ENCODE data around the gene DNAH12. TPM values are rescaled to one million over a fixed set of nuclear protein-coding genes. Genes with fewer than 3 reads are reported as not detected.

The DNAH12 gene
- total and polyA plus RNA-seq, 2 donors (not counting 3 experiments of a cell fraction or from before 2014, with no cell fraction given): 0.06 to 0.20 TPM

DNA sequence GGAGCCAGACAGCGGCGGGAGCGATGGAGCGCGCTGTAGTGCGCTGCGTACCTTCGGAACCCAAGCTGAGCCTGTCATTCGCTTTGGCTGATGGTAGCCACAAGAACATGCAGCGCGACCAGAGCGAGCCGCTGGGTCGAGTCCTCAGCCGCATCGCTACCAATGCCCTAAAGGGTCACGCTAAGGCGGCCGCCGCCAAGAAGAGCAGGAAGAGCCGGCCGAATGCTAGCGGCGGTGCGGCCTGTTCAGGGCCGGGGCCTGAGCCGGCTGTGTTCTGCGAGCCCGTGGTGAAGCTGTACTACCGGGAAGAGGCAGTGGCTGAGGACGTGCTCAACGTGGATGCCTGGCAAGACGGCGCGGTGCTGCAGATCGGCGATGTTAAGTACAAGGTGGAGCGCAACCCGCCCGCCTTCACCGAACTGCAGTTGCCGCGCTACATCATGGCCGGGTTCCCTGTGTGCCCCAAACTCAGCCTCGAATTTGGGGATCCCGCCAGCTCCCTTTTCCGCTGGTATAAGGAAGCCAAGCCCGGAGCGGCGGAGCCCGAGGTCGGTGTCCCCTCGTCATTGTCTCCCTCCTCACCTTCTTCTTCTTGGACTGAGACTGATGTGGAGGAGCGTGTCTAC, 12.4 kb upstream of the DNAH12 start:
- FAIRE-seq (peak; percentile 53), DNase-seq (ENCODE audit: low read depth, low spot score) (no peak)
- Histone ChIP-seq H3K4me2 (ENCODE audit: insufficient read depth, low read length) (peak overlapping the region; percentile 96), H3K4me1 (ENCODE audit: control insufficient read depth, extremely low read depth, insufficient read depth, low read length) (peaks cover 19% of the 10 kb centered on the region), H3K9me3 (replicated peaks; ENCODE audit: control insufficient read depth, insufficient read depth, low read length) (no peaks in the 10 kb centered on the region), H3K9ac (replicated peaks; ENCODE audit: extremely low read depth, insufficient read depth, low read length) (peak overlapping the region; percentile 70), H3K27ac (ENCODE audit: insufficient read depth, low read depth, low read length) (peak overlapping the region; percentile 81), H2AFZ (ENCODE audit: low read depth, low read length) (peak overlapping the region; percentile 89), H3K9me1 (replicated peaks; ENCODE audit: control insufficient read depth, extremely low read depth, insufficient read depth, low read length) (no peaks in the 10 kb centered on the region), H4K20me1 (replicated peaks; ENCODE audit: control insufficient read depth, extremely low read depth, insufficient read depth, low read length) (no peaks in the 10 kb centered on the region), H3K79me2 (ENCODE audit: control insufficient read depth, insufficient read depth, low read length) (peaks cover 41% of the 10 kb centered on the region), H3K36me3 (ENCODE audit: control insufficient read depth in 2 of 2, extremely low read depth in 1 of 2, insufficient read depth in 2 of 2, low read length in 2 of 2) (no peaks in the 10 kb centered on the region), H3K27me3 (ENCODE audit: control insufficient read depth in 2 of 2, insufficient read depth in 2 of 2, low read length in 2 of 2) (no peaks in the 10 kb centered on the region), H3K4me3 (replicated peaks in 1 of 3; ENCODE audit: insufficient read depth in 1 of 3, low read depth in 1 of 3, low read length in 3 of 3) (peak overlapping the region; percentile 44 to 84 (median 48))
- POLR2A ChIA-PET: interaction anchor here (0.5 to 2.1 kb wide), 3 partner anchors 38 to 92 kb away, joined by 3 to 11 read pairs (median 5); partner anchors contain the start of gene ARF4
- dilution Hi-C loops (cut with MboI; ENCODE audit: extremely low pct_ligation_motif_present, low sequenced_read_pairs) (no loop called here), intact Hi-C loops (cut with micrococcal nuclease) (loop anchor here (2.0 to 10.0 kb wide), 6 partner anchors 38 to 454 kb away; partner anchors contain the start of genes APPL1, ARF4 and SLMAP)
- CTCF ChIA-PET: interaction anchor here (1.1 to 3.3 kb wide), 7 partner anchors 11 to 296 kb away, joined by 3 to 27 read pairs (median 5); no protein-coding TSS in a partner anchor
- no peak for TF ChIP-seq POLR2AphosphoS5 (IDR thresholded peaks at IDR 0.05; ENCODE audit: insufficient read depth, low read depth, low read length)
- TF ChIP-seq MYC (IDR thresholded peaks at IDR 0.05; ENCODE audit: low read depth, low read length): no peak
- TF ChIP-seq GATA2 (IDR thresholded peaks at IDR 0.05; ENCODE audit: insufficient read depth, insufficient read length, low read depth, low read length): no peak
- TF ChIP-seq, protein P1, sequence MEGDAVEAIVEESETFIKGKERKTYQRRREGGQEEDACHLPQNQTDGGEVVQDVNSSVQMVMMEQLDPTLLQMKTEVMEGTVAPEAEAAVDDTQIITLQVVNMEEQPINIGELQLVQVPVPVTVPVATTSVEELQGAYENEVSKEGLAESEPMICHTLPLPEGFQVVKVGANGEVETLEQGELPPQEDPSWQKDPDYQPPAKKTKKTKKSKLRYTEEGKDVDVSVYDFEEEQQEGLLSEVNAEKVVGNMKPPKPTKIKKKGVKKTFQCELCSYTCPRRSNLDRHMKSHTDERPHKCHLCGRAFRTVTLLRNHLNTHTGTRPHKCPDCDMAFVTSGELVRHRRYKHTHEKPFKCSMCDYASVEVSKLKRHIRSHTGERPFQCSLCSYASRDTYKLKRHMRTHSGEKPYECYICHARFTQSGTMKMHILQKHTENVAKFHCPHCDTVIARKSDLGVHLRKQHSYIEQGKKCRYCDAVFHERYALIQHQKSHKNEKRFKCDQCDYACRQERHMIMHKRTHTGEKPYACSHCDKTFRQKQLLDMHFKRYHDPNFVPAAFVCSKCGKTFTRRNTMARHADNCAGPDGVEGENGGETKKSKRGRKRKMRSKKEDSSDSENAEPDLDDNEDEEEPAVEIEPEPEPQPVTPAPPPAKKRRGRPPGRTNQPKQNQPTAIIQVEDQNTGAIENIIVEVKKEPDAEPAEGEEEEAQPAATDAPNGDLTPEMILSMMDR (IDR thresholded peaks at IDR 0.05; ENCODE audit: extremely low read depth in 1 of 2, insufficient read depth in 1 of 2, low read depth in 1 of 2, low read length in 2 of 2): no peak
- TF ChIP-seq, protein P2, sequence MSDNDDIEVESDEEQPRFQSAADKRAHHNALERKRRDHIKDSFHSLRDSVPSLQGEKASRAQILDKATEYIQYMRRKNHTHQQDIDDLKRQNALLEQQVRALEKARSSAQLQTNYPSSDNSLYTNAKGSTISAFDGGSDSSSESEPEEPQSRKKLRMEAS (IDR thresholded peaks at IDR 0.05; ENCODE audit: insufficient read depth, insufficient read length): no peak
- TF ChIP-seq POLR2A (IDR thresholded peaks at IDR 0.05; ENCODE audit: low read depth, low read length): no peak
- no peak for TF ChIP-seq JUN (IDR thresholded peaks at IDR 0.05; ENCODE audit: borderline replicate concordance, insufficient read depth, insufficient read length, low read depth)
- no peak for TF ChIP-seq FOS (IDR thresholded peaks at IDR 0.05; ENCODE audit: borderline replicate concordance, insufficient read depth, low read length)
- TF ChIP-seq EZH2 (IDR thresholded peaks at IDR 0.05; ENCODE audit: borderline replicate concordance, low read depth, low read length, severe bottlenecking): no peak
- BruUV-seq (replicated peaks): no TSS peak
